ENCODE results near the gene PGBD5.

The PGBD5 gene

GRCh38 chr1:230345139-230345885 is 80.8 kb downstream of the PGBD5 start:
- no peak for FAIRE-seq

GRCh38 chr1:230342699-230343098 is 83.4 kb downstream of the PGBD5 start:
- no peak for FAIRE-seq

GRCh38 chr1:230342019-230342418 is 84.1 kb downstream of the PGBD5 start:
- FAIRE-seq: no peak

GRCh38 chr1:230341162-230341546 is 85.0 kb downstream of the PGBD5 start:
- FAIRE-seq: no peak

- no peak for FAIRE-seq
Measured at GRCh38 chr1:230340526-230341161, 85.5 kb downstream of the PGBD5 start.

GRCh38 chr1:230339033-230339432 is 87.1 kb downstream of the PGBD5 start:
- no peak for FAIRE-seq

GRCh38 chr1:230337266-230337665 is 88.9 kb downstream of the PGBD5 start:
- no peak for FAIRE-seq

GRCh38 chr1:230335861-230336522 is 90.1 kb downstream of the PGBD5 start:
- no peak for FAIRE-seq

GRCh38 chr1:230334447-230334837 is 91.7 kb downstream of the PGBD5 start:
- FAIRE-seq: no peak

GRCh38 chr1:230333590-230334446 is 92.3 kb downstream of the PGBD5 start:
- no peak for FAIRE-seq

- no peak for FAIRE-seq
Measured at GRCh38 chr1:230332575-230333066, 93.5 kb downstream of the PGBD5 start.

- no peak for FAIRE-seq
Measured at GRCh38 chr1:230332061-230332460, 94.1 kb downstream of the PGBD5 start.

GRCh38 chr1:230330157-230330556 is 96.0 kb downstream of the PGBD5 start:
- FAIRE-seq: no peak

- no peak for FAIRE-seq
Measured at GRCh38 chr1:230328342-230329015, 97.7 kb downstream of the PGBD5 start.

GRCh38 chr1:230327892-230328284 is 98.2 kb downstream of the PGBD5 start:
- no peak for FAIRE-seq

- FAIRE-seq: no peak
Measured at GRCh38 chr1:230326971-230327891, 98.9 kb downstream of the PGBD5 start.

- no peak for FAIRE-seq
Measured at GRCh38 chr1:230323686-230324085, 102.4 kb downstream of the PGBD5 start.

- FAIRE-seq: no peak
Measured at GRCh38 chr1:230322967-230323547, 103.1 kb downstream of the PGBD5 start.

- FAIRE-seq: no peak
Measured at GRCh38 chr1:230322421-230322756, 103.7 kb downstream of the PGBD5 start.

GRCh38 chr1:230321741-230322420 is 104.3 kb downstream of the PGBD5 start:
- FAIRE-seq: no peak

Measured in A204.1 (cell line).